HG02970 (cell line): ENCODE data around the gene AHR.

Source experiments
- ATAC-seq: cut with Tn5 transposase; IDR thresholded peaks from one replicate; pipeline ENCODE4 v1.9.1; 2021; ENCODE audit warnings: mild to moderate bottlenecking, moderate library complexity, moderate number of reproducible peaks; ENCODE audit not compliant: unreplicated experiment, low FRiP score

The AHR gene

DNA sequence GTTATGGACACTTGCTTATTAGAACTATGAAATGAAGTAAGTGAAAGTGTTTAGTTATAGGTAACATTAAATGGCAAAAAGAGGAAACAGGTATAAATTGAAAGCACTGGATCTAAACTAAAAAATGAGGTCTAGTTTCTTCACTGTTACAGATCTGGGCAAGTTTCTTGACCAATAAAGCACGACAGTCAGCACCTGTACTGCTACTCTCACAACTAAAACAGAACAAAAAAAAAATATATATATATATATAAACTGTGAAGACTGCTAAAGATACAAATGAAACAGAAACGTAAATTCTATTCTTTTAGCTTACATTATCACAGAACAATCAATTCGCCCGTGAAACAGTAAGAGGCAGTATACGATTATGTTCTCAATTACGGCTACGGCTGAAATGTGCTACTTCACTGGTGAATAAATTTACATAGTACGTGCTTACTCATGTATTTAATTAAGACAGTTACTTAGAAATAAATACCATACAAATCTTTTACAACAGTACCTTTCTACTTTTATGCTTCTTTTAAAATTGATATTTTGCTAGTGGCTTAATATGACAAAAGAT lies 4.2 kb downstream of the AHR start:
- ATAC-seq: no peak

DNA sequence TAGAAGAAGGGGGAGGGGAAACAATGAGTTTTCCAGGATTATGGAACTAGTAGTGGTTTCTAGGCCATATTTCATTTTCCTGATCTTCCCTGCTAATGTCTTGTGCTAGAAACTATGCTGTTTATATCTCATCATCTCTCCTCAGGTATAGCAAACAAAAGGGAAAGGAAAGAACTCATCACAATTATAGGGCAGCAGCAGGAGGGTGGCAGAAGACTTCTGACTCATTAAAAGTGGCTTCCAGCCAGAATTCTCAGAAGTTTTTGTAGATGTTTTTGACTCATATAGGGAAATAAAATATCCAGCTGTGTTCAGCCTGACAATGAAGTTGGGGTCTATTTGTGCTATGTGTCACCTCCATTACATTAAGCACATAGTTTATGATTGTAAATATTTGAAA lies 6.5 kb downstream of the AHR start:
- no peak for ATAC-seq

DNA sequence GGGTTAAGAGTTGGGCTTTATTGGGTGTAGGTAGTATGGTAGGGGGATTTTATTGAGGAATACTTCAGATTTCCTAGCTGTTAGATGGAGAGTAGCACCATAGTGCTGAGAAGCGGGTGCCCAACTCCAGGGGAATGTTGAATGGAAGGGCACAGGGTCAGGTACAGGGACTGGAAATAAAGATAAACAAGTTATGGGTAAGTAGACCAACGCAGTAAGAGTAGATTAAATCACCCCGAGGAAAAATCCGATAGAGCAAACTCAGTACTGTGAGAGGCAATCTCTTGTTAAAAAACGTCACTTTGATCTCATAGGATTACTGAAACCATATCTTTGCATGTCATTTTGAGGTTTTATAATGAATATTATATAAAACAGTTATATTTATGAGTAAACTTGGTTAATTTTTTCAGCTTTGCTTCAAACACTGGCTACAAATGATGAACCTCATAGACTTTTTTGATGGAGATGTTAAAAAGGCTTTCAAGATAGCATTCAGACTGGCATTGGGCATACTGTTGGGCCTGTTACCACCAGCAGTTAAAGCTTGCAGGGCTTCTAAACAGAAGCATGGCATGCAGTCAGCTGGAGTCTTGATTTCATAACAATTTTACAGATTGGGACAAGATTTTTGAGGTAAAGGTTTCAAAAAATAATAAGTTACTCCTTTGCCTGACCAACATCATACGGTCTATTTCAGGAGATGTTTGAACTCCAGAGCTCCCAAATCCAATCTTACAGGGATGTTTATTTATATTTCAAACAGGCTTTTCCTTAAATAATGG lies 7.1 kb downstream of the AHR start:
- ATAC-seq: no peak

DNA sequence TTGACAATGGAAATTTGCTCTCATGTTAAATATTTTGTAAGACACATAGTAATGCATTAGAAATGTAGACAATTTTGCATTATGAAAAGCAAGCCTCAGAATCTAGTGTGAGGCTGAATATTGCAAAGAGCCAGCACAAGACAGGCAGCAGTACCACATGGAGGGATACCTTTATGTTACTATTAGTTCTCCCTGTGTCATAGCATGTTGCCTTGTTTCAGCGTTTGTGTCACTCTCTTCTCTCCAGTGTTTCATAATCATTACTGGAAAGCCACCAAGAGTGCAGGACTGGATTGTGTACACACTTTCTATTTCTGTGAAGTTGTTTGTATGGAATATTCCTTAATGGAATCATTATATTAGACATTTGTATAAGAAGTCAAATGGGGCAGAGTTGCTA lies 8.5 kb downstream of the AHR start:
- ATAC-seq: no peak

DNA sequence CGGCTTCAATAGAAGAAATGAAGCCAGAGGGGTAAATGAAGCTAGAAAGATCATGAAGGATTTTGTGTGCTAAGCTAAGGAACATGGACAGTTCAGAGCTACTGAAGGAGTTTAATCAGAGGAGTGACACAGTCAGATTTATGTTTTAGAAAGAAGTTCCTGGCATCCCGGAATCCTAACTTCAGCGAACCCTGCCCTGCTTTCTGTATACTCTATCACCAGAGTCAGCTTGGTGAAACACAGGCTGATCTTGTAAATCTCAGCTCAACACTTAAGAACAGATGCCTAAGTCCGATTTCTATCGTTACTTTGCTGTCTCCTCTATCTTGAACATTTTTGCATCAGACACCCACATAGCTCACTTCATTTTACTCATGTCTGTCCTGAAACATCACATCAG lies 9.1 kb downstream of the AHR start:
- ATAC-seq: no peak

DNA sequence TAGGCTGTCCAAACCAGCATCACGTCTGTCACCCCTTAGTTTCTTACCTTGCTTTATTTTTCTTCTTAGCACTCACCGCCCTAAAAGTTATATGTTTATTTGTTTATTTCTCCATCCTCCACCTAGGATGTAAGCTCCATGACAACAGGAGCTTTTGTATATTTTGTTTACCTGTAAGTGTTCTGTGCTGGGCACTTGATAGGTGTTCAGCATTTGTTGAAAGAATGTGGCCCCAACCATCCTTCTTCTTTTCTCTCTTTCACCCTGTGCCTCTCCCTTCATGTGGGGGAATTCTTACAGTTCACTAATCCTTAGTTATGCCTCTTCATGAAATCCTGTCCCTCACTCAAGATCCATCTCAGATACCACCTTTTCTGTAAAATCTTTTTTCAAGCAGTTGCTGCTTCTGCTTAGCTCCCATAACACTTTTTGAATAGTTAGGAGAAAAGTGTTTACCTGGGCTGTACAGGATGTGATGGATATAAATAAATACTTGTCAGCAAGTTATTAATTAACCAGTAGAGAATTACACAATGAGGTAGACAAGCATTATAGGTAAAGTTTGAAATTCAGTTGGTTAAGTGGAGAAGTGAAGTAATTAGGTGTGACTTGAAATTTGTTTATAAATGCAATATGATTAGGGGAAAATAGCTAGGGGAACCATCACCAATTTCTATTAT lies 9.7 kb downstream of the AHR start:
- no peak for ATAC-seq

DNA sequence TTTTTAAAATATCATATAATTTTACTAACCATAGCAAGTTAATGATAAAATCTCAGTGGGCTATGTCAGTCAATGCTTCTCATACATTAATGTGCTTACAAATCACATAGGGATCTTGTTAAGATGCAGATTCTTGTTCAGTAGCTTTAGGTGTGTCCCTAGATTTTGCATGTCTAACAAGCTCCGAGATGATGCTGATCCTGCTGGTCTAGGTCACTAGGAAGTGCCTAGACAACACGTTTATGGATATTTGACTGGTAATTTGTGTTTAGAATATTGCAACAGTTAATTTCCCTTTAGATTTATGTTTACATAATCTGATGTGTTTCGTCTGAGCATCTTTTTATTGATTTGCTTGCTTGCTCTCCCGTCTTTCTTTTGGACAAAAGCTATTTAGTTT lies 12.7 kb downstream of the AHR start:
- no peak for ATAC-seq

DNA sequence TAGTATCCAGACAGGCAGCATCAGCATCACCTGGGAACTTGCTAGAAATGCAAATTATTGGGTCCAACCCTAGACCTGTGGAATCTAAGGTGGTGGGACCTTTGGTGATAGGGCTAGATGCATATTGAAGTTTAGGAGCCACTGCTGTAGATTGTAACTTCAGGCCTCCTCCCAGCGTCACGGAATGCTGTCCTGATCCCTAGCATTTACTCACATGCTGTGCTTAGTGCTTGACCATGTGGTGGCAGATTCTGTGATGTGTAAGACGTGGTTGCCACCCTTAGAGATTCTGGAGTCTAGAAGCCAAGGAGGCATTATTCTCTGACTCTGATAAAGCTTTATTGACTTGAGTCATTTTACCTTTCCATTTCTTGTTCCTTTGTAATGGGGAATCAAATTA lies 13.5 kb downstream of the AHR start:
- no peak for ATAC-seq

DNA sequence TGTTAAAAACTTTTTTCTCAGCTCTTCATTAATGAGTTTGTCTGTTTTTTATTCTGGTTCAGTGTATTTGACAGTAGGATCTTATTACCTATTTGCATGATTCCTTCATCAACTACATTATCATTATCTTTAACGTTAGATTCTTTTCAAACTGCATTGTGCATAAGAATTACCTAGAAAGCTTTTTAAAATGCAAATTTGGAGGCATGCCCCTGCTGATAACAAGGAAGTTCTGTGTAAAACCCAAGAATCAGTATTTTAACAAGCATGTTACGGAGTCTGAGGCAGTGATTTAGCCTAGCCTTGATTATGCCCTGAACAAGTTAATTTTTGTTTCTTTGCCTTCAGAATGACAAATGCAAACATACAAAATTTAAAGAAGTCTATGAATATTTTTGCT lies 14.2 kb downstream of the AHR start:
- no peak for ATAC-seq

DNA sequence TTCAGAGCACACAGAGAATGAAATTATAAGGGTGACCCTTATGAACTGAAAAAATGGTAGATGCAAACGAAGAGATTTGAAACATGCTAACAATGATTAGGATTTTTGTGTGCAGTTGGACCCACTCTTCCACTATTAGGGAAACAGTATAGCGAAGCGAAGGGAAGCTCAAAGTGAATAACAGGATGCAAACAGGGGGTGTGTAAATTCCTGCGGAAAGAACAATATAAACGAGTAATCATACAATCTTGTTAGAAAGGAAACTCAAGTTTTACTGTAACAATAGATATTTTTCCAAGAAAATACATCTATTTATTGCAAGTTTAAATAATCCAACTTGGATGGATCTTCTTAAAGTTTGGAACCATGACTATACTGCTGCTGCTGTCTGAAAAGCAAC lies 14.7 kb downstream of the AHR start:
- no peak for ATAC-seq

DNA sequence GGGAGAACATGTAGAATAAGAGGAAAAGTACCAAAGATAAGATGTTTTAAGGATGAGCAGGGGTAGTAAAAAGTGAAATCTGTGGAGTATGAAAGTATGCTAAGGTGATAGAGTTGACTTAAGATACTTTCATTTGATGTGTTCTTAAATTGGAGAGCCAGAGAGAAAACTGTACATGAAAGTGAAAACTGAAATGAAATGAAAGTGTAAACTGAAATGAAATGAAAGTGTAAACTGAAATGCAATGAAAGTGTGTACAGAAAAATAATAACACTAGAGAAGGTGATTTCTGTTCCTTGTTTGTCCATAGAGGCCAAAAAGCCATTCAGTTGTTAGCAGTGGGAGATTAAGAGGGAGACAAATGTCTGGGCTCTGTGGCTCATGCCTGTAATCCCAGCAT lies 17.5 kb downstream of the AHR start:
- no peak for ATAC-seq

DNA sequence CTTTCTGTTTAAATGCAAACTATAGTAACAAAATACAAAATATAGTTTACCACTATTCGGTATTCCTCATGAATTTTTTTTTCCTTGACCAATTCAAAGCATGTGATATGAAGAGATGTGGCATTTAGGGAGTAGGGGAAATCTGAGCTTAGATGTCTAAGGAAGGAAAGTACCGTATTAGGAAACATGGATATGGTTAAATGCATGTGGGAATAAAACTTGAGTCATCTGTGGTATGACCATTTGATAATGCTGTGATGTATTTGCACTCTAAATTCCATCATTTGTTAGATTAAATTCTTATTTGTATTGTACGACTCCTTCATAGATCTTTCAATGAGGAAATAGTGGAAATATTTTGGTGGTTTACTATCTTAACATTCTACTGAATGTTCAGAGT lies 19.7 kb downstream of the AHR start:
- ATAC-seq: no peak

DNA sequence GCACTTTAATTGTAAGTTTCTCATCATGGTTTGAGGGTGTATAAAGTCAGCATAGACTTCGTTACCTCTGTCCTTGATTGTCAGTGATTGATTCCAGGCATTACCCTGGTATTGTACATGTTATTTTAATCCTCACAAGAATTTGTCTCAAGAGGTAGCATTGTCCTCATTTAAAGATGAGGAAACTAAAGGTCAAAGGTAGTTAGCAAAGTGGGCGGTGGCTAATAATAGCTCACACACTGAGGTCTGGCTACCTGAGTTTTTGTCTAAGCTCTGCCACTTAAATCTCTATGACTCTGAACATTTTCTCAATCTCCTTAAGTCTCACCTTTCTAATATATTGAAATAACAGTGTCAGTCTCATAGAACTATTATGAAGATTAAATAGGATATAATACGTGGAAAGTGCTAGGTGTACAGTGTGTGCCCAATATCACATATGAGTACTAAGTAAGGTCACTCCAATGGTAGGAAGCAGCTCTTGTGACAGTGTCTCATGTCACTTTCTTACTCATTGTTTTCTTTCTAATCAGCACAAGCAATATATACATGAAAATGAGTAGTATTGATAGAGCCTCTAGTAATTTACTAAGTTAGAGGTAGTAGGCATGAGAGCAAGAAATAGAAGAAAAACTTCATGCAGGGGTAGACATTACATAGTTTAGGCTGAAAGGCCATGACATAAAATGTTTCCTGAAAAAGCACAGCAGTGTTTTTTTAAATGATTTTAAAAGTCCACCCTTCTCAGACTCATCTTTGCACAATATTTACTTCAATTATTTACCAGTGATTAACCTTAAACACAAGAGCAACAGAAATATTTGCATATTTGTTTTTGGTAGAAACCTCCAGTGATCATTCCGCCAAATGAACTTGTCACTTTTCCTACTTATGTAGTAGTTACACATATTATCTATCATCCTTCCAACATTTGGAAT lies 21.0 kb downstream of the AHR start:
- ATAC-seq: no peak

DNA sequence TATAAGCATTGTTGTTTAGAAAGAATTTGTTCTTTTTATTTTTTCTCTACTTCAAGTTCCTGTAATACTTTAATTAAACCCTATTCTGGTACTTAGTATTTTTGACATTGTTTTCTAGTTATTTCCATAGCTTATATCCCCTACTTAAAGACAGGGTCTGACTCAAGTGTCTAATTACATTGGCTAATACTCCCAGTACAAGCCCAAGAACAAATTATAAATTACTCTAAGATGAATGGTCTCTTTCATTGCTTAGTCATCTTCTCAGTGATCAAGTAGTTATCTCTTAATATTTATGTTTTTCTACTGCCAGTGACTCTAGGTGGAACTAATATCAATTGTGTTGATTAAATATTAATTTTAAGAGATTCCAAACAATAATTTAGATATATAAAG lies 21.6 kb downstream of the AHR start:
- ATAC-seq: no peak

DNA sequence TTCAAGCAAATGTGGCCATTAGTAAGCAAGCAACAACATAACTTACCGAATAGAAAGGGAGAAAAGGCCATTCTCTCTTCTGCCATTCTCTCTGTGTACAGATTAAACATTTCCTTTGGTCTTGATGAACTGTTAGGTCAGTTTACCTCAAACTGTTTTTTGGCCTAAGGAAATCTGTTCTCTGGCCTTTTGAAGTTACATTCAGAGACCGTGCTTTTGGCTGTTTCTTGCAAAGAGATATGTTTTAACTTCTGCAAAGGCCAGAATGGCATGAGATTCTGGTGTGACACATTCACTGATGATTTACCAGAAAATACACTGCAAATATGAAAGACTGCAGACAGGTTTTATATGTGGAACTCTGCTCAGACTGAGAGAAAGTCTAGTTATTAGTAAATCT lies 22.2 kb downstream of the AHR start:
- ATAC-seq: no peak

DNA sequence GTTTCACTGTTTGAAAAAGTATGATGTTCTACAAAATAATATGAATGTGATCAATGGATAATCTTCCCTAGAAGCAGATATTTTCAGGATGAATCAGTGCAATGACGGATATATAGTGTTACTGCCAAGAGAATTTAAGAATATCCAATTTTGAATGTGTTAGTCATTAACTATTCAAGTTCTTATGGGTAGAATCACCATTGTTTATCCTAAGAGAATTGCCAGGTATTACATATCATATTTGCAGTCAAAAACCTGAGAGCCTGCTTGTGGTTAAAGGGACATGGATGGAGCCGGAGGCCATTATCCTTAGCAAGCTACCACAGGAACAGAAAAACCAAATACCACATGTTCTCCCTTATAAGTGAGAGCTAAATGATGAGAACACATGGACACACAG lies 26.9 kb downstream of the AHR start:
- no peak for ATAC-seq

DNA sequence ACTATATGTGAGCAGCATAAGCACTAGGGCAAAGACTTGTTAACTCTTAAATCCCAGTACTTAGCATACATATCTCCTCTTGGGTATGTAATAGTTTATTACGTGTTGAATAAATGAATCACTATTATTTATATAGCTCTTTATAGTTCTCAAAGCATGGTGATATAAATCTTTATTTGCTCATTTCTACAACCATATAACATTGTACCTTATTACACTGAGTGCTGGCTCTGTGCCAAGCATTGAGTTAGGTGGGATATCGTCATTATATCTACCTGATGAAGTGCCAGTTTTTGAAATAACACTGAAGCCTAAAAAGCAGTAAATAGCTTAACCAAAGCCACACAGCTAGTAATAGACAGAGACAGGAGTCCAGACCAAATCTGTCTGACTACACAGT lies 27.9 kb downstream of the AHR start:
- no peak for ATAC-seq

DNA sequence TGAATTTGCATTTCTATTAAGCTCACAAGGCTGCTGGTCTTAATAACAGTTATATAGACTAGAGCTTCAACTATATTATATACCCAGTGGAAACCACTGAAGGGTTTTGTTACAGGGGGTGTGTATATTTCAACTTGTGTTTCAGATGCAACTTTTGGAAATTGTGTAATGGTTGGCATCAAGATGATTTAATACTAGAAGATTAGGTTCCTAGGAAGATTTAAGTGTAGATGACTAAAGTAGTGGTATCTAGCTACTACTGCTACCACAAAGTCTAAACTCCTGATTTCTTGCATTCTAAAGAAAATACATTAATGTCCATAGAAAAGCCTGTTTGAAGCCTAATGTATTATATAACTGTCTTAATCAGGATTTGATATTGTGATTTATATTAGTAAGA lies 30.2 kb downstream of the AHR start:
- no peak for ATAC-seq

DNA sequence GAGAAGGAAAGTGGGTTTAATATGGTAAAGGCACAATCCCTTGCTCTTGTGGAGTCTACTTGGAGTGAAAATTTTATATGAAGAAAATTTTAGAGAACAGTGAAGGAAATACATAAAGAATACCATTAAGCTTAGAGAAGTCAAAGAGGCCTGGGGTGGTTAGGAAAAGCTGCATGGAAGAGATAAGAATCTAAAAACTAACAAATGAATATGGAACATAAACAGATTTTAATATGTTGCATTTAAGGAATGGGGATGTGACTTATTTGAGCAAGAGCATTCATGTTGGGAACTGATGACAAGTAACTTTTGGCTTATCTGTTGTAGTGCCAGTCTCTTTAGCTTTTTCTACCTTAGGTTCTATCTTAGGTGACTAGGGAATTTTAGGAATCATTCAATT lies 31.0 kb downstream of the AHR start:
- ATAC-seq: no peak

DNA sequence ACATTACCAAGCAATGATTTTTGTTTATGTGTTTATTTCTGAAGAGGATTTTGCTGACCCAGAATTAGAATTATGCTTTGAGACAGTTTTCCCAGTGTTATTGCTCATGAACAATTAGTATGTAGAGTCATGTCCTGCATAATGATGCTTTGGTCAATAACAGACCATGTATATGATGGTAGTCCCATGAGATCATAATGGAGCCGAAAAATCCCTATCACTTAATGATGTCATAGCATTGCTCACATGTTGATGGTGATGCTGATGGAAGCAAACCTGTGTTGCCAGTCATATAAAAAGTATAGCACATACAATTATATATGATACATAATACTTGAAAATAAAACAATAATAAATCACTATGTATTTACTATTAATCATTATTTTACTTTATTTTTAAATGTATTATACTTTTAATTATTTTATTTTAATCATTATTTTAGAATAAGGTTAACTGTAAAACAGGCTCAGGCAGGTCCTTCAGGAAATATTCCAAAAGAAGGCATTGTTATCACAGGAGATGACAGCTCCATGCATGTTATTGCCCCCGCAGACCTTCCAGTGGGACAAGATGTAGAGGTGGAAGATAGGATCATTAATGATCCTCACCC lies 33.5 kb downstream of the AHR start:
- no peak for ATAC-seq

DNA sequence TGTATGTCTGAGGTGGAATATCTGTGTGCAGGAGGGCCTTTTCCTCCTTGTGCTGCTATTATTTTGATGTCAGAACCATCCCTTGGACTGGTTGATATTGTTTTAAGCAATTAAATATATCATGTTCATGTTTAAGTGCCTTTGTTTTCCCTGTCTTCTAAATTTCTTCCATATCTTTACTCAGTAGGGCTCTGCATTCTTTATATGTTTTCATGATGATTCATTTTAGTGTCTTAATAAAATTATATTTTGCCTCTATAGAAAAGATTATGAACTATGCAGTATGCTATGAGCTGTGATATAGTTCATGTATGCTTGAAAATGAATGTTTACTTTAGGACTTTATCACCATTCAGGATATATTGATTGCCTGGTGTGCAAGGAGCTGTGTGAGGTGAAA lies 34.8 kb downstream of the AHR start:
- no peak for ATAC-seq
